K562 (cell line): ENCODE results near the gene ZKSCAN7. TPM values are rescaled to one million over a fixed set of nuclear protein-coding genes. Genes with fewer than 3 reads are reported as not detected.
"Not testable (repeated sequence)": the region's sequence is repeated elsewhere in the genome, so short reads cannot be mapped to it uniquely, and the experiment has no call there.

ENCODE experiments used
- ATAC-seq: fragments of 200-7000 bp; cut with Tn5 transposase; 3 replicates; pipeline ENCODE4 v1.9.1; 2020; ENCODE audit warnings: moderate library complexity
- BruUV-seq: library from RNA; stranded (reverse); fragments of 400-500 nt; replicated peaks from 2 replicates; lab custom pipeline; 2021; lab: Mats Ljungman, UMichigan
- CTCF ChIA-PET: fragments of 300-600 bp; formaldehyde crosslinking; extraction: SDS; loops from one replicate; lab custom pipeline; 2021; ENCODE audit warnings: low intra/inter-chr PET ratio; lab: Yijun Ruan, JAX
- POLR2A ChIA-PET: fragments of 300-600, 350-650 bp; sonication (Branson Sonifier 250); formaldehyde crosslinking; extraction: SDS; loops from one replicate; lab custom pipeline; 2021; ENCODE audit warnings: antibody characterized with exemption, inconsistent platforms; lab: Yijun Ruan, JAX
- DNase-seq, 4 experiments: peaks; one replicate each; pipeline versions ENCODE4 v3.0.0 to v3.0.0-alpha.2; 2011 to 2018; ENCODE audit warnings: low spot score in 3 of 4, mixed read lengths in 3 of 4; ENCODE audit errors: extremely low read depth in 1 of 4
- FAIRE-seq: peaks from 2 replicates; lab custom pipeline; 2011; peaks lifted over from hg19 to GRCh38; lab: Jason Lieb, UNC
- H2AFZ ChIP-seq: 2 replicates; pipeline ENCODE4 v1.6.0; 2011; ENCODE audit warnings: low read depth, low read length, control low read depth, inconsistent platforms
- H3K27ac ChIP-seq: fragments of 200-600 bp; 3 replicates; pipeline ENCODE4 v1.8.0; 2011; ENCODE audit warnings: low read depth, mild to moderate bottlenecking, control low read depth, inconsistent platforms, low read length, moderate library complexity, mixed read lengths; ENCODE audit errors: extremely low read depth
- H3K27me3 ChIP-seq, 2 experiments: fragments of 300-600 bp in 1 of 2; 2 replicates in 1 of 2; 3 replicates in 1 of 2; pipeline versions ENCODE4 v1.6.0 to v1.8.0; 2011; ENCODE audit warnings: inconsistent platforms in 2 of 2, low read length in 2 of 2, mild to moderate bottlenecking in 1 of 2, mixed read lengths in 1 of 2, moderate library complexity in 1 of 2; ENCODE audit not compliant: control insufficient read depth in 2 of 2, insufficient read depth in 2 of 2
- H3K36me3 ChIP-seq: fragments of 300-600 bp; 3 replicates; pipeline ENCODE4 v1.8.0; 2011; ENCODE audit warnings: mild to moderate bottlenecking, low read length, inconsistent platforms; ENCODE audit not compliant: control insufficient read depth, insufficient read depth
- H3K4me1 ChIP-seq, 2 experiments: fragments of 200-600 bp in 1 of 2; replicated peaks in 1 of 2; 2 replicates in 1 of 2; 3 replicates in 1 of 2; pipeline versions ENCODE4 v1.5.1 to v1.8.0; 2011; ENCODE audit warnings: inconsistent platforms in 2 of 2, low read length in 2 of 2, mild to moderate bottlenecking in 1 of 2, mixed read lengths in 1 of 2, moderate library complexity in 1 of 2; ENCODE audit not compliant: control insufficient read depth in 2 of 2, insufficient read depth in 2 of 2
- H3K4me2 ChIP-seq: 2 replicates; pipeline ENCODE4 v1.6.1; 2011; ENCODE audit warnings: low read length, control low read depth, inconsistent platforms, mixed read lengths; ENCODE audit not compliant: insufficient read depth
- H3K4me3 ChIP-seq: fragments of 200-600 bp; sonication (generic), shearing (Covaris generic); 2 replicates; pipeline ENCODE4 v1.5.1; 2016; ENCODE audit warnings: control low read depth, inconsistent platforms
- H3K79me2 ChIP-seq: fragments of 200-600 bp; 3 replicates; pipeline ENCODE4 v1.8.0; 2011; ENCODE audit warnings: low read length, inconsistent platforms; ENCODE audit not compliant: control insufficient read depth, insufficient read depth
- H3K9ac ChIP-seq, 2 experiments: 2 replicates each; pipeline versions ENCODE4 v1.6.0 to v1.6.1; 2011; ENCODE audit warnings: low read depth in 2 of 2, low read length in 2 of 2, control low read depth in 1 of 2, inconsistent platforms in 1 of 2, mild to moderate bottlenecking in 1 of 2, mixed read lengths in 1 of 2; ENCODE audit not compliant: insufficient read depth in 1 of 2
- H3K9me1 ChIP-seq: one replicate; pipeline ENCODE4 v1.6.0; 2011; ENCODE audit warnings: inconsistent platforms, mild to moderate bottlenecking, low read length, moderate library complexity; ENCODE audit not compliant: control insufficient read depth, insufficient read depth
- H3K9me3 ChIP-seq: replicated peaks from 2 replicates; pipeline ENCODE4 v1.5.1; 2011; ENCODE audit warnings: low read depth, low read length, inconsistent platforms; ENCODE audit not compliant: control insufficient read depth, insufficient read depth
- H4K20me1 ChIP-seq: replicated peaks from 2 replicates; pipeline ENCODE4 v1.6.1; 2011; ENCODE audit warnings: low read length, inconsistent platforms, mixed read lengths; ENCODE audit not compliant: control insufficient read depth, insufficient read depth
- ARNT ChIP-seq, 2 experiments: fragments of 450-650 bp; IDR thresholded peaks; 2 replicates each; pipeline ENCODE4 v1.6.1; 2016; ENCODE audit warnings: mild to moderate bottlenecking in 1 of 2
- CXXC5 ChIP-seq: fragments of 250-450 bp; sonication (Bioruptor Pico); IDR thresholded peaks from 2 replicates; pipeline ENCODE4 v1.8.0; 2022; ENCODE audit warnings: inconsistent platforms, mild to moderate bottlenecking, moderate library complexity
- DIDO1 ChIP-seq: fragments of 450-650 bp; IDR thresholded peaks from 2 replicates; pipeline ENCODE4 v1.6.1; 2016; ENCODE audit warnings: low read depth, missing biosample characterization, missing genetic modification characterization
- FOXA1 ChIP-seq: fragments of 450-650 bp; IDR thresholded peaks from 2 replicates; pipeline ENCODE4 v1.6.1; 2016; ENCODE audit warnings: mild to moderate bottlenecking, borderline replicate concordance
- HDGF ChIP-seq: fragments of 450-650 bp; IDR thresholded peaks from 2 replicates; pipeline ENCODE4 v1.6.1; 2016
- MAFK ChIP-seq: IDR thresholded peaks from 2 replicates; pipeline ENCODE4 v1.6.1; 2011; ENCODE audit warnings: low read length, improper control_type of control experiment
- PURB ChIP-seq: sonication (generic); formaldehyde crosslinking; IDR thresholded peaks from 2 replicates; pipeline ENCODE4 v1.9.0; 2021; ENCODE audit warnings: low read depth, mild to moderate bottlenecking, missing genetic modification reagents
- RFX1 ChIP-seq: fragments of 450-650 bp; IDR thresholded peaks from 2 replicates; pipeline ENCODE4 v1.6.1; 2016; ENCODE audit warnings: mild to moderate bottlenecking, moderate library complexity
- SMARCE1 ChIP-seq: fragments of 450-650 bp; IDR thresholded peaks from 2 replicates; pipeline ENCODE4 v1.7.1; 2016; ENCODE audit warnings: mild to moderate bottlenecking
- ZBTB7A ChIP-seq: IDR thresholded peaks from 2 replicates; pipeline ENCODE4 v1.6.1; 2011; ENCODE audit warnings: low read depth, mild to moderate bottlenecking, low read length, moderate library complexity, borderline replicate concordance; ENCODE audit not compliant: control insufficient read depth
- ZKSCAN1 ChIP-seq: fragments of 150-350 bp; IDR thresholded peaks from 2 replicates; pipeline ENCODE4 v1.6.1; 2016; ENCODE audit warnings: low read depth, low read length
- ZNF165 ChIP-seq: fragments of 250-450 bp; sonication (Bioruptor Pico); IDR thresholded peaks from 2 replicates; pipeline ENCODE4 v1.4.0; 2020; ENCODE audit warnings: borderline replicate concordance
- ZNF3 ChIP-seq: fragments of 250-450 bp; sonication (Bioruptor Pico); IDR thresholded peaks from 2 replicates; pipeline ENCODE4 v1.5.0; 2021; ENCODE audit warnings: mild to moderate bottlenecking, moderate library complexity
- WGBS: fragments of 100-300 bp; shearing (Covaris generic); methylation state at CpG from one replicate; pipeline ENCODE4 v1.1.6; 2016; ENCODE audit warnings: low coverage, mixed read lengths; ENCODE audit not compliant: insufficient coverage; ENCODE audit errors: missing lambda C conversion rate; 5-methylcytosine and 5-hydroxymethylcytosine counted together
- in situ Hi-C: fragments of 300-500 bp; cut with MboI; formaldehyde crosslinking; loops from 4 replicates; pipeline ENCODE4 v1.15.0; 2018; ENCODE audit warnings: inconsistent platforms, mixed read lengths
- intact Hi-C: fragments of 100-400 bp; cut with micrococcal nuclease; formaldehyde crosslinking; loops from 2 replicates; pipeline ENCODE4 v1.14.2; 2022
- polyA plus RNA-seq, 8 experiments: library from polyadenylated mRNA; depleted of rRNA in 4 of 8; stranded (reverse) in 5 of 8; unstranded in 3 of 8; fragments of >200 nt; fragmentation: Nextera tagmentation in 2 of 8; fragmentation: Illumina TruSeq in 1 of 8; extraction: Ambion mirVana in 2 of 8; extraction: Trizol in 1 of 8; gene quantifications; 2 replicates each; pipeline versions ENCODE4 v1.2.1 to v1.2.3, GENCODE V29; 2011 to 2014; ENCODE audit warnings: inconsistent platforms in 1 of 8, missing spikeins in 1 of 8
- total RNA-seq, 7 experiments: library from RNA; depleted of rRNA in 6 of 7; stranded (reverse); fragments of >200 nt in 6 of 7; fragmentation: Illumina TruSeq in 2 of 7; extraction: Trizol in 2 of 7; gene quantifications; 2 replicates each; pipeline versions ENCODE4 v1.2.1 to v1.2.3, GENCODE V29; 2011 to 2021; ENCODE audit warnings: low replicate concordance in 1 of 7
- TF ChIP-seq, protein P1 (sequence below): fragments of 250-450 bp; sonication (Bioruptor Pico); IDR thresholded peaks from 2 replicates; pipeline ENCODE4 v1.5.0; 2020; ENCODE audit warnings: mild to moderate bottlenecking
- TF ChIP-seq, protein P2 (sequence below): fragments of 200-800 bp; sonication (Bioruptor generic); IDR thresholded peaks from 2 replicates; pipeline ENCODE4 v1.6.1; 2017; ENCODE audit warnings: missing genetic modification characterization, missing compliant biosample characterization

Gene ZKSCAN7
- total and polyA plus RNA-seq, 9 of the 15 experiments (the other 6 are each of a cell fraction or from before 2014, with no cell fraction given), result not detected

DNA sequence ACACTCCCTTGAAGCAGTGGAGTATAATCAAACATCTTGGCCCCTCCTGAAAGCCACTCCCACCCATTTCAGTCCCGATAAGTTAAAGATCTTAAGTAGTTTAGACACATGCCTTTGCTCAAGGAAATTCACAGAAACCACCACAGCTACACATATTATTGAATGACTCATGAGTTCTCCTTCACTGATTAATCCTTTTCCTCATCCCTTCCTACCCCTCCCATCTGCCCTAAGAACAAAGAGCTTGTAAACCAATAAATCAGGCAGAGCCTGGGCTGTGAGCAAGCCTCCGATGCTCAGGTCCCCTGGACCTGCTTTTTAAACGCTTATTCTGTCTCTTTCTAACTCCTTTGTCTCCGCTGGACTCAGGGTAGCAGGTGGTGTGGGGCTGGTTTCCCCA lies 20.3 kb upstream of the ZKSCAN7 start:
- WGBS, result 0% methylated on average over 4 of the region's 4 CpGs
- in situ Hi-C loops, result loop anchor here (5.0 kb wide), 1 partner anchor 368 kb away; no protein-coding TSS in a partner anchor

GRCh38 chr3:44535364-44535763 lies 19.6 kb upstream of the ZKSCAN7 start:
- H4K20me1 ChIP-seq, result no peaks in the 10 kb centered on the region
- H3K79me2 ChIP-seq, result no peaks in the 10 kb centered on the region
- FAIRE-seq (no peak), DNase-seq (no peak), ATAC-seq (no peak)
- H3K4me3 ChIP-seq, result no peak overlapping the region
- no peak overlapping the region for H3K27ac ChIP-seq
- H2AFZ ChIP-seq, result no peak overlapping the region
- H3K9ac ChIP-seq, result no peak overlapping the region
- intact Hi-C loops, result loop anchor here (10.0 kb wide), 1 partner anchor 179 kb away; the partner anchor contains the start of gene ZNF502
- no peaks in the 10 kb centered on the region for H3K36me3 ChIP-seq
- no TSS peak for BruUV-seq
- no peaks in the 10 kb centered on the region for H3K4me1 ChIP-seq
- H3K9me1 ChIP-seq, result no peaks in the 10 kb centered on the region
- 7% methylated on average over 1 of the region's 1 CpG for WGBS
- no peak overlapping the region for H3K4me2 ChIP-seq
- ChIA-PET CTCF (no interaction called here), POLR2A (no interaction called here)
- H3K9me3 ChIP-seq, result peaks cover 2% of the 10 kb centered on the region
- in situ Hi-C loops, result loop anchor here (5.0 kb wide), 1 partner anchor 367 kb away; no protein-coding TSS in a partner anchor
- H3K27me3 ChIP-seq, result peaks cover 0 to 4% of the 10 kb centered on the region in 2 experiments; a peak in 1 of 5 replicates
- TF ChIP-seq ZBTB7A (no peak), ZKSCAN1 (no peak), DIDO1 (tag) (no peak), ZNF3 (CRISPR knock-in tag) (no peak), HDGF (no peak), ZNF165 (no peak), PURB (CRISPR knock-in tag) (no peak), FOXA1 (no peak), RFX1 (no peak), CXXC5 (CRISPR knock-in tag) (no peak), MAFK (no peak), ARNT (IDR thresholded peaks at IDR 0.05) (no peak), SMARCE1 (no peak)
- TF ChIP-seq, protein P1, sequence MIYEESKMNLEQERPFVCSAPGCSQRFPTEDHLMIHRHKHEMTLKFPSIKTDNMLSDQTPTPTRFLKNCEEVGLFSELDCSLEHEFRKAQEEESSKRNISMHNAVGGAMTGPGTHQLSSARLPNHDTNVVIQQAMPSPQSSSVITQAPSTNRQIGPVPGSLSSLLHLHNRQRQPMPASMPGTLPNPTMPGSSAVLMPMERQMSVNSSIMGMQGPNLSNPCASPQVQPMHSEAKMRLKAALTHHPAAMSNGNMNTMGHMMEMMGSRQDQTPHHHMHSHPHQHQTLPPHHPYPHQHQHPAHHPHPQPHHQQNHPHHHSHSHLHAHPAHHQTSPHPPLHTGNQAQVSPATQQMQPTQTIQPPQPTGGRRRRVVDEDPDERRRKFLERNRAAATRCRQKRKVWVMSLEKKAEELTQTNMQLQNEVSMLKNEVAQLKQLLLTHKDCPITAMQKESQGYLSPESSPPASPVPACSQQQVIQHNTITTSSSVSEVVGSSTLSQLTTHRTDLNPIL (CRISPR knock-in tag), result no peak

More for the DNA sequence above, 20.3 kb upstream of the ZKSCAN7 start:
- intact Hi-C loops, result loop anchor here (10.0 kb wide), 1 partner anchor 180 kb away; the partner anchor contains the start of gene ZNF502
- H3K4me2 ChIP-seq, POLR2A ChIA-PET, H3K4me3 ChIP-seq, H3K27ac ChIP-seq, DNase-seq, H3K9me3 ChIP-seq, H3K79me2 ChIP-seq, H3K9ac ChIP-seq, H2AFZ ChIP-seq, H3K27me3 ChIP-seq, H3K36me3 ChIP-seq, H3K4me1 ChIP-seq, FAIRE-seq, ATAC-seq, H3K9me1 ChIP-seq, BruUV-seq, H4K20me1 ChIP-seq: not testable (repeated sequence)
- CTCF ChIA-PET, result interaction anchor here (0.6 kb wide), 1 partner anchor 1542 kb away, joined by 7 read pairs; no protein-coding TSS in a partner anchor
- TF ChIP-seq, protein P2, sequence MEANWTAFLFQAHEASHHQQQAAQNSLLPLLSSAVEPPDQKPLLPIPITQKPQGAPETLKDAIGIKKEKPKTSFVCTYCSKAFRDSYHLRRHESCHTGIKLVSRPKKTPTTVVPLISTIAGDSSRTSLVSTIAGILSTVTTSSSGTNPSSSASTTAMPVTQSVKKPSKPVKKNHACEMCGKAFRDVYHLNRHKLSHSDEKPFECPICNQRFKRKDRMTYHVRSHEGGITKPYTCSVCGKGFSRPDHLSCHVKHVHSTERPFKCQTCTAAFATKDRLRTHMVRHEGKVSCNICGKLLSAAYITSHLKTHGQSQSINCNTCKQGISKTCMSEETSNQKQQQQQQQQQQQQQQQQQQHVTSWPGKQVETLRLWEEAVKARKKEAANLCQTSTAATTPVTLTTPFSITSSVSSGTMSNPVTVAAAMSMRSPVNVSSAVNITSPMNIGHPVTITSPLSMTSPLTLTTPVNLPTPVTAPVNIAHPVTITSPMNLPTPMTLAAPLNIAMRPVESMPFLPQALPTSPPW (CRISPR knock-in tag), result peak; percentile 18; the same call in 1 of the 2 replicates
